NCI-H2107 (cell line): ENCODE measurements around the gene COX7A2.

Source experiments
- DNase-seq: peaks from one replicate; lab custom pipeline; 2025; lab: John Stamatoyannopoulos, UW

Gene COX7A2

GRCh38 chr6:75220357-75220756 is 23.2 kb downstream of the COX7A2 start:
- DNase-seq, result no peak

GRCh38 chr6:75219263-75219662 is 24.3 kb downstream of the COX7A2 start:
- no peak for DNase-seq

- DNase-seq, result no peak
Observed at GRCh38 chr6:75217193-75217592, 26.4 kb downstream of the COX7A2 start.

GRCh38 chr6:75215291-75215690 is 28.3 kb downstream of the COX7A2 start:
- no peak for DNase-seq

- DNase-seq, result no peak
Observed at GRCh38 chr6:75213732-75214131, 29.9 kb downstream of the COX7A2 start.

- DNase-seq, result no peak
Observed at GRCh38 chr6:75213112-75213511, 30.5 kb downstream of the COX7A2 start.

- no peak for DNase-seq
Observed at GRCh38 chr6:75211920-75212590, 31.5 kb downstream of the COX7A2 start.

- DNase-seq, result peak; percentile 13
Observed at GRCh38 chr6:75210885-75211739, 32.5 kb downstream of the COX7A2 start.

- no peak for DNase-seq
Observed at GRCh38 chr6:75209184-75209723, 34.3 kb downstream of the COX7A2 start.

GRCh38 chr6:75208298-75209183 is 35.1 kb downstream of the COX7A2 start:
- peak; percentile 21 for DNase-seq

GRCh38 chr6:75206576-75207342 is 36.8 kb downstream of the COX7A2 start:
- DNase-seq, result no peak

GRCh38 chr6:75205776-75206575 is 37.6 kb downstream of the COX7A2 start, which contains the start of gene COL12A1:
Gene COL12A1, minus strand, starts transcription at chr6:75206053. Its CDS starts 3,261 bp downstream, at chr6:75202792.
- no peak for DNase-seq

- no peak for DNase-seq
Observed at GRCh38 chr6:75204959-75205775, 38.4 kb downstream of the COX7A2 start.

- DNase-seq, result peak; percentile 33
Observed at GRCh38 chr6:75204217-75204958, 39.2 kb downstream of the COX7A2 start.

- DNase-seq, result no peak
Observed at GRCh38 chr6:75203721-75204120, 39.9 kb downstream of the COX7A2 start.

GRCh38 chr6:75202676-75203131 is 40.9 kb downstream of the COX7A2 start:
- DNase-seq, result no peak

GRCh38 chr6:75201901-75202672 is 41.5 kb downstream of the COX7A2 start:
- no peak for DNase-seq

GRCh38 chr6:75201021-75201420 is 42.6 kb downstream of the COX7A2 start:
- DNase-seq, result no peak
